Thyroid gland (tissue), 4 donors: ENCODE results near the gene LSS.

Source experiments
- POLR2A ChIP-seq, 2 donors: fragments of 450-650 bp; IDR thresholded peaks; one replicate each; pipeline ENCODE4 v1.6.1; 2017; ENCODE audit warnings: antibody characterized with exemption in 2 of 2, mild to moderate bottlenecking in 2 of 2, moderate library complexity in 1 of 2
- TF ChIP-seq, protein P1 (sequence below), 6 experiments: fragments of 200-600 bp in 3 of 6; fragments of 450-650 bp in 3 of 6; sonication (generic) in 3 of 6; IDR thresholded peaks; one replicate each; pipeline ENCODE4 v1.5.1; 2016 to 2019; ENCODE audit warnings: antibody characterized with exemption in 6 of 6, mild to moderate bottlenecking in 2 of 6, inconsistent platforms in 1 of 6, moderate library complexity in 1 of 6

DNA sequence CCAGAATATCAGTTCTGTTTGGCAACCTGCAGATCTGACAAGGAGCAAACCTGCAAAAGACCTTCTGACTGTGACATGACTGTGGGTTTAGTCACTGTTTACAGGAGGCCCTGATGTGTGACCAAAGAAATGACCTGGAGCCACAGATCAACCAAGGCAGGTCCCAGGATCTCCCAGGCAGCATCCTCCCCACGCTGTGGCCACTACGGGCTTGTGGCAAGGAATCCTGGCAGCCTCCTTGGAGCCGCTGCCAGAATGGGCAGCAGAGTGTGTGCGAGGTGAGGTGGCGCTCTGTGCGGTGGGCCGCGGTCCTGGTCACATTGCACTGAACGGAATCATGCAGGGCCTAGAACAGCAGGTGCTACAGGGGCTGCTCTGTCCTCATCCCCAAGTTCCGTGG lies 40.9 kb upstream of the LSS start:
- TF ChIP-seq, protein P1, sequence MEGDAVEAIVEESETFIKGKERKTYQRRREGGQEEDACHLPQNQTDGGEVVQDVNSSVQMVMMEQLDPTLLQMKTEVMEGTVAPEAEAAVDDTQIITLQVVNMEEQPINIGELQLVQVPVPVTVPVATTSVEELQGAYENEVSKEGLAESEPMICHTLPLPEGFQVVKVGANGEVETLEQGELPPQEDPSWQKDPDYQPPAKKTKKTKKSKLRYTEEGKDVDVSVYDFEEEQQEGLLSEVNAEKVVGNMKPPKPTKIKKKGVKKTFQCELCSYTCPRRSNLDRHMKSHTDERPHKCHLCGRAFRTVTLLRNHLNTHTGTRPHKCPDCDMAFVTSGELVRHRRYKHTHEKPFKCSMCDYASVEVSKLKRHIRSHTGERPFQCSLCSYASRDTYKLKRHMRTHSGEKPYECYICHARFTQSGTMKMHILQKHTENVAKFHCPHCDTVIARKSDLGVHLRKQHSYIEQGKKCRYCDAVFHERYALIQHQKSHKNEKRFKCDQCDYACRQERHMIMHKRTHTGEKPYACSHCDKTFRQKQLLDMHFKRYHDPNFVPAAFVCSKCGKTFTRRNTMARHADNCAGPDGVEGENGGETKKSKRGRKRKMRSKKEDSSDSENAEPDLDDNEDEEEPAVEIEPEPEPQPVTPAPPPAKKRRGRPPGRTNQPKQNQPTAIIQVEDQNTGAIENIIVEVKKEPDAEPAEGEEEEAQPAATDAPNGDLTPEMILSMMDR (IDR thresholded peaks at IDR 0.05) = no peak
- no peak for TF ChIP-seq POLR2A (IDR thresholded peaks at IDR 0.05)
